ENCODE measurements around the gene GCC1.

Gene GCC1

DNA sequence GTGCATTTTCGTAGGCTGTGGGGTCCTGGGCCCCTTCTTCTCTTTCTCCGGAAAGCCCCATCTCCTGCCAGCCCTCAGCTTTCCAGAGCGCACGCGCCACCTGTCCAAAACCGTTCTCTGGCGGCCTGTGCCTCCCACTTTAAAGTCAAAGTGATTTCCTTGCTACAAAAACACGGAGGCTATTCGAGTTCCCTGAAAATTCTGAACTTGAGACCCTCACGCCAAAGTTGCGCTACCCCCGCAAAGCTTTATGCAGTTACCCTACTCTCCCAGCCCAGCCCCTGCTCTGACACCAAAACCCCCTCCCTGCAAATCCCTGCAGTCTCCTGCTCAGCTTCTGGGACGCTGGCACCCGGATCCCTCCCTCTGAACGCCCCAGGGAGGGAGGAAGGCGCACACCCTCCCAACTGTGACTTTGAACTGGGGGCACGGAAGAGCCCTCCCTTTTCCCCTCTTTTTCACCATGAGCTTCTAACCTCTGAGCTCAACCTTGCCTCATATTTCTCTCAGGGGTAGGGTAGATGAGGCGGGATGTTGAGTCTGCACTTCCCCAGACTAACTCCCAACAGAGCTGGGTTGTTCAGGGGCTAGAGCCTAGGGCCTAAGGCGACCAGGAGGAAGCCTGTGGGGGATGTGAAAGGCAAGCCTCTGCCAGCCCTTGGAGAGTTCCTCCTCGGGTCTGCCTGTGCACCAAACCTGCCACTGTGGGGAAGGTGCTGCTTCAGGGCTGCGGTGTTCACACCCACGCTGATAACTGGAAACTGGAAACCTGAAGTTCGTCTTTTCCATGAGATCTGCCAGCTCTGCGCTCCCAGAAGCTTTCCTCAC lies 35.2 kb upstream of the GCC1 start:
- DNase-seq (ENCODE audit: low read depth, low spot score), result no peak
- CTCF ChIA-PET, result interaction anchor here (1.1 kb wide), 1 partner anchor 12 kb away, joined by 3 read pairs; no protein-coding TSS in a partner anchor
- no peak overlapping the region for H3K4me3 ChIP-seq (ENCODE audit: low read depth, low read length)
- POLR2A ChIA-PET, result no interaction called here
- TF ChIP-seq CTCF (IDR thresholded peaks at IDR 0.05; ENCODE audit: insufficient read depth, low read length, missing control alignments), result no peak

- DNase-seq (ENCODE audit: low read depth, low spot score), result no peak
- CTCF ChIA-PET, result interaction anchor here (1.1 to 1.3 kb wide), 2 partner anchors 9 to 11 kb away, joined by 3 read pairs; no protein-coding TSS in a partner anchor
- no peak for TF ChIP-seq CTCF (IDR thresholded peaks at IDR 0.05; ENCODE audit: insufficient read depth, low read length, missing control alignments)
- H3K4me3 ChIP-seq (ENCODE audit: low read depth, low read length), result no peak overlapping the region
- POLR2A ChIA-PET, result no interaction called here
These were observed 34.4 kb upstream of the GCC1 start for GRCh38 chr7:127619681-127620405.

GRCh38 chr7:127618775-127619174 lies 33.4 kb upstream of the GCC1 start:
- no peak for TF ChIP-seq CTCF (IDR thresholded peaks at IDR 0.05; ENCODE audit: insufficient read depth, low read length, missing control alignments)
- no peak overlapping the region for H3K4me3 ChIP-seq (ENCODE audit: low read depth, low read length)
- ChIA-PET POLR2A (no interaction called here), CTCF (interaction anchor here (1.3 kb wide), 1 partner anchor 10 kb away, joined by 3 read pairs; no protein-coding TSS in a partner anchor)
- DNase-seq (ENCODE audit: low read depth, low spot score), result no peak

- CTCF ChIA-PET, result no interaction called here
- no peak within 1 kb of the TSS for H3K4me3 ChIP-seq (ENCODE audit: low read depth, low read length)
- DNase-seq (ENCODE audit: low read depth, low spot score), result no peak
- TF ChIP-seq CTCF (IDR thresholded peaks at IDR 0.05; ENCODE audit: insufficient read depth, low read length, missing control alignments), result no peak
- POLR2A ChIA-PET, result no interaction called here
These were observed 32.6 kb upstream of the GCC1 start, which contains the start of gene PAX4 for GRCh38 chr7:127618042-127618441. Gene PAX4, minus strand, starts transcription at chr7:127618142. Its CDS starts 2,214 bp downstream, at chr7:127615928.

GRCh38 chr7:127616724-127617123 lies 31.3 kb upstream of the GCC1 start:
- no peak for DNase-seq (ENCODE audit: low read depth, low spot score)
- no peak overlapping the region for H3K4me3 ChIP-seq (ENCODE audit: low read depth, low read length)
- POLR2A ChIA-PET, result no interaction called here
- TF ChIP-seq CTCF (IDR thresholded peaks at IDR 0.05; ENCODE audit: insufficient read depth, low read length, missing control alignments), result no peak
- CTCF ChIA-PET, result interaction anchor here (1.0 kb wide), 1 partner anchor 9 kb away, joined by 3 read pairs; no protein-coding TSS in a partner anchor

GRCh38 chr7:127612263-127612662 lies 26.9 kb upstream of the GCC1 start:
- no peak overlapping the region for H3K4me3 ChIP-seq (ENCODE audit: low read depth, low read length)
- POLR2A ChIA-PET, result no interaction called here
- CTCF ChIA-PET, result no interaction called here
- DNase-seq (ENCODE audit: low read depth, low spot score), result no peak
- TF ChIP-seq CTCF (IDR thresholded peaks at IDR 0.05; ENCODE audit: insufficient read depth, low read length, missing control alignments), result no peak

Data from AG04449 (cell line).